Ectodermal cell (in vitro differentiated cells): ENCODE measurements around the gene CCDC93.

Experiments used
- H3K27ac ChIP-seq: 2 replicates; pipeline ENCODE4 v1.7.0; 2013; ENCODE audit warnings: mild to moderate bottlenecking, low read depth, low read length; ENCODE audit not compliant: insufficient read depth, poor library complexity, severe bottlenecking
- H3K27me3 ChIP-seq: 2 replicates; pipeline ENCODE4 v1.7.0; 2013; ENCODE audit warnings: mild to moderate bottlenecking, low read length; ENCODE audit not compliant: insufficient read depth, control insufficient read depth, poor library complexity, severe bottlenecking
- H3K36me3 ChIP-seq: one replicate; pipeline ENCODE4 v1.7.0; 2013; ENCODE audit warnings: low read length; ENCODE audit not compliant: control insufficient read depth, insufficient read depth
- H3K4me1 ChIP-seq: one replicate; pipeline ENCODE4 v1.7.0; 2013; ENCODE audit warnings: low read length; ENCODE audit not compliant: control insufficient read depth, insufficient read depth
- H3K4me3 ChIP-seq: 2 replicates; pipeline ENCODE4 v1.7.0; 2013; ENCODE audit warnings: low read depth, low read length, control low read depth; ENCODE audit not compliant: insufficient read depth
- H3K9me3 ChIP-seq: 2 replicates; pipeline ENCODE4 v1.7.0; 2013; ENCODE audit warnings: mild to moderate bottlenecking, low read length, moderate library complexity; ENCODE audit not compliant: control insufficient read depth
- WGBS, 2 experiments: methylation state at CpG; one replicate each; pipeline ENCODE4 v1.1.7; 2013; ENCODE audit warnings: missing lambda C conversion rate in 2 of 2; 5-methylcytosine and 5-hydroxymethylcytosine counted together

The CCDC93 gene

DNA sequence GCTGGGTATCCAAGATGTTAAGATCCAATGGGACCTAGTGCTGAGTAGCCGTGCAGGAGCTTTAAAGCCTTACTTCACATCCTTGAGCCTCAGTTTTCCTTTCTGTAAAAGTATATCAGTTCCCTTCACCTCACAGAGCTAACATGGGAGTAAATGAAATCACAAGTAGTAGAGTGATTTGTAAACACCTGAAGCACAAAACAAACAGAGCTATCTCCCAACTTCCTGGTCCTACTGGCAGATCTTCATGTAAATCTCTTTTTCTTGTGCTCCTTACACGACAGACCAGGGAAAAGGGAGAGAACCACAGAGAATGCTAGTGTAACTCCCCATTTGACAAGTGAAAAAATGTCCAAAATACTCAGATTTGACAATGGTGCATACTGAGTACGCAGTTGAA, 17.3 kb downstream of the CCDC93 start:
- no peak overlapping the region for H3K27ac ChIP-seq
- 91 to 96% methylated on average over 3 of the region's 3 CpGs for WGBS, 2 experiments
- no peaks in the 10 kb centered on the region for H3K27me3 ChIP-seq
- no peaks in the 10 kb centered on the region for H3K9me3 ChIP-seq
- H3K36me3 ChIP-seq, result peaks cover 6% of the 10 kb centered on the region
- no peaks in the 10 kb centered on the region for H3K4me1 ChIP-seq
- H3K4me3 ChIP-seq, result no peak overlapping the region

- no peaks in the 10 kb centered on the region for H3K27me3 ChIP-seq
- no peak overlapping the region for H3K27ac ChIP-seq
- H3K4me1 ChIP-seq, result no peaks in the 10 kb centered on the region
- H3K36me3 ChIP-seq, result peaks cover 6% of the 10 kb centered on the region
- no peaks in the 10 kb centered on the region for H3K9me3 ChIP-seq
- WGBS, 2 experiments, result 83 to 89% methylated on average over 4 of the region's 4 CpGs
- H3K4me3 ChIP-seq, result no peak overlapping the region
These were observed 19.1 kb downstream of the CCDC93 start for GRCh38 chr2:117994729-117995128.

- H3K4me3 ChIP-seq, result no peak overlapping the region
- no peaks in the 10 kb centered on the region for H3K27me3 ChIP-seq
- H3K9me3 ChIP-seq, result no peaks in the 10 kb centered on the region
- H3K27ac ChIP-seq, result no peak overlapping the region
- no peaks in the 10 kb centered on the region for H3K4me1 ChIP-seq
- peaks cover 3% of the 10 kb centered on the region for H3K36me3 ChIP-seq
- WGBS, 2 experiments, result 86 to 94% methylated on average over 1 of the region's 1 CpG
These were observed 23.9 kb downstream of the CCDC93 start for GRCh38 chr2:117989854-117990438.

GRCh38 chr2:117987121-117987520, 26.7 kb downstream of the CCDC93 start:
- Histone ChIP-seq H3K27ac (no peak overlapping the region), H3K4me1 (no peaks in the 10 kb centered on the region), H3K4me3 (no peak overlapping the region), H3K27me3 (no peaks in the 10 kb centered on the region), H3K9me3 (no peaks in the 10 kb centered on the region), H3K36me3 (no peaks in the 10 kb centered on the region)
- 95 to 97% methylated on average over 2 of the region's 2 CpGs for WGBS, 2 experiments

DNA sequence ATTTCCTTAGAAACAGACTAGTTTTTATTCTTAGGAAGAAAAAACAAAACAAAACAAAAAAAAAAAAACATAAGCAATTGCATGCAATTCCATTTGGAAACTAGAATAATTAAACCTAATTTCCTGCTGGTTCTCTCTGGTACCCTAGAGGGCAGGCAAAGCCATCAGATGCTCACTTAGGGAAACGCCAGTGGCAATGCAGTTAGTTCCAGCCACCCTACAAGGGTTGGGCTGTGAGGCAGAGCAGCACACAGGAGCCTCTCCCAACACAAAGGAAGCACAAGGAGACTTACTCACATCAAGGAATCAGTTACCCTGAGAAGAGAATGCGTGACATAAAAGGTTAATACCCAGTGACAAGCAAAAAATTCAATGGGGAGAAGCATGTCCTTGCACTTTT, 28.8 kb downstream of the CCDC93 start:
- H3K27ac ChIP-seq, result no peak overlapping the region
- H3K9me3 ChIP-seq, result no peaks in the 10 kb centered on the region
- no peak overlapping the region for H3K4me3 ChIP-seq
- no peaks in the 10 kb centered on the region for H3K4me1 ChIP-seq
- H3K27me3 ChIP-seq, result no peaks in the 10 kb centered on the region
- 52 to 75% methylated on average over 2 of the region's 2 CpGs for WGBS, 2 experiments
- no peaks in the 10 kb centered on the region for H3K36me3 ChIP-seq

DNA sequence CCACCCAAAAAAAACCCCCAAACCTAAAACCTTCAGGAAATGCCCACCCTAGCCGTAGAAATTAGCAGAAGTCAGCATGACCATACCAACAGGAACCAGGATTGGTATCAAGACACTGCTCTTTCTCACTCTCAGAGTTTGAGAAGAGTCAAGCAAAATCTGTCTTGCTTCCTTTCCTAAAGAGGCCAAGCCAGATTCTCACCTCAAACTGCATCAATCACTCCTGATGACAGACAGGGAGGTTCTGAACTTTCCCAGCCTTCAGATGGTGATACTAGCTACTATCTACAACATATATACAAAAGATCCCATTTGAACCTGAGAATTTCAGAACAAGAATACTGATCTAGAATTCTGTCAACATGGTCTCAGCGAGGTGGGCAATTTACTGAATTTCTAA, 29.7 kb downstream of the CCDC93 start:
- H3K36me3 ChIP-seq, result no peaks in the 10 kb centered on the region
- no peak overlapping the region for H3K4me3 ChIP-seq
- H3K27ac ChIP-seq, result no peak overlapping the region
- no peaks in the 10 kb centered on the region for H3K4me1 ChIP-seq
- H3K27me3 ChIP-seq, result no peaks in the 10 kb centered on the region
- WGBS, 2 experiments, result 70 to 96% methylated on average over 1 to 2 of the region's 2 CpGs
- H3K9me3 ChIP-seq, result no peaks in the 10 kb centered on the region

DNA sequence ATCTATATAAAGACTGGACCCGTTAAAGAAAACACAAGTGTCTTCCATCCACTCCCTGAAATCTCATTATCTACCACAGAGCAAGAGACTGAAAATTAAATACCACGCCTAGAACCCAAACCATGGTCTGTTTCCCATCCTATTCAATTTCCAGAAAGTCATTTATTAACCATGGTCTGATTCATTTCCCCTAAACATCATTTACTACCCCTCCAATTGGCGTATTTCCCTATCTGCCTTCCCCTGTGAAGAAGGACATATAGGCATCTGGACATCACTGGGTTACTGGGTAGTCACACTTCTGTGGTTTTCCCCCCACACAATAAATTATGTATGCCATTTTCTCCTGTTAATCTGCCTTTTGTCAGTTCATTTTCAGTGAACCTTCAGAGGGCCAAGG, 30.8 kb downstream of the CCDC93 start:
- H3K4me3 ChIP-seq, result no peak overlapping the region
- no peaks in the 10 kb centered on the region for H3K36me3 ChIP-seq
- 92 to 94% methylated on average over 3 of the region's 3 CpGs for WGBS, 2 experiments
- no peak overlapping the region for H3K27ac ChIP-seq
- H3K9me3 ChIP-seq, result no peaks in the 10 kb centered on the region
- H3K27me3 ChIP-seq, result no peaks in the 10 kb centered on the region
- H3K4me1 ChIP-seq, result no peaks in the 10 kb centered on the region

GRCh38 chr2:117982376-117983033, 31.4 kb downstream of the CCDC93 start:
- Histone ChIP-seq H3K4me3 (no peak overlapping the region), H3K27ac (no peak overlapping the region), H3K4me1 (no peaks in the 10 kb centered on the region), H3K36me3 (no peaks in the 10 kb centered on the region), H3K9me3 (no peaks in the 10 kb centered on the region), H3K27me3 (no peaks in the 10 kb centered on the region)
- 89 to 91% methylated on average over 4 to 5 of the region's 5 CpGs for WGBS, 2 experiments

GRCh38 chr2:117981810-117982209, 32.1 kb downstream of the CCDC93 start:
- H3K27ac ChIP-seq, result no peak overlapping the region

GRCh38 chr2:117980783-117981676, 32.8 kb downstream of the CCDC93 start:
- H3K27me3 ChIP-seq, result no peaks in the 10 kb centered on the region
- no peaks in the 10 kb centered on the region for H3K9me3 ChIP-seq
- H3K4me3 ChIP-seq, result no peak overlapping the region
- H3K27ac ChIP-seq, result no peak overlapping the region
- WGBS, 2 experiments, result 89 to 93% methylated on average over 5 of the region's 5 CpGs
- H3K36me3 ChIP-seq, result no peaks in the 10 kb centered on the region
- no peaks in the 10 kb centered on the region for H3K4me1 ChIP-seq

More at GRCh38 chr2:117981810-117982209, 32.1 kb downstream of the CCDC93 start:
- Histone ChIP-seq H3K27me3 (no peaks in the 10 kb centered on the region), H3K36me3 (no peaks in the 10 kb centered on the region), H3K4me3 (no peak overlapping the region), H3K4me1 (no peaks in the 10 kb centered on the region), H3K9me3 (no peaks in the 10 kb centered on the region)
- WGBS, 2 experiments, result 90 to 94% methylated on average over 1 of the region's 1 CpG
